ENCODE measurements around the gene FER. TPM values are rescaled to one million over a fixed set of nuclear protein-coding genes. Genes with fewer than 3 reads are reported as not detected.
"Not testable (repeated sequence)": the region's sequence is repeated elsewhere in the genome, so short reads cannot be mapped to it uniquely, and the experiment has no call there.

The FER gene
- total RNA-seq, 1 donor from 2014 or later: 38.2 TPM

DNA sequence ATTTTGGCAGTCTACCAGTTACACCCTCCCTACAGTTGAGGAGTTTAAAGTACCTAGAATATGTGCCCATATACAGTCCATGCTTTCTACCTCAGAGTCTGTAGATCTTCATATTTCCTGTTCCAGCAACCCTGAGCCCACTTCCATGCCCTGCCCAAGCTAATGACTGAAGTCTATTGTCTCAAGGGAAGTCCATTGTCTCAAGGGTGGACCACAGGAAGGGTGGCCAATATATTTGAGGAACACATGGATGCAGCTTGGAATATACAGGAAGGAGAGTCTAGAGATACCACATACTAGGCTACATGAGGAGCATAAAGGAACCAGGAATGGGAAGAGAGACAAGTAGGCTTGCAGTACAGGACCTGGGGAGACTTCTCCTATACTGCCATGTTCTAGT is 274.4 kb downstream of the FER start:
- Mint-ChIP-seq H3K27me3 (ENCODE audit: unreplicated experiment) (no peaks in the 10 kb centered on the region), H3K36me3 (ENCODE audit: unreplicated experiment) (peaks cover 11% of the 10 kb centered on the region), H3K27ac (ENCODE audit: unreplicated experiment) (no peak overlapping the region), H3K4me3 (ENCODE audit: unreplicated experiment) (no peak overlapping the region), H3K4me1 (ENCODE audit: unreplicated experiment) (peaks cover 1% of the 10 kb centered on the region), H3K9me3 (ENCODE audit: unreplicated experiment) (peaks cover 6% of the 10 kb centered on the region)
- TF ChIP-seq CTCF (IDR thresholded peaks at IDR 0.05): no peak
- DNase-seq (ENCODE audit: extremely low spot score, unreplicated experiment): no peak

DNA sequence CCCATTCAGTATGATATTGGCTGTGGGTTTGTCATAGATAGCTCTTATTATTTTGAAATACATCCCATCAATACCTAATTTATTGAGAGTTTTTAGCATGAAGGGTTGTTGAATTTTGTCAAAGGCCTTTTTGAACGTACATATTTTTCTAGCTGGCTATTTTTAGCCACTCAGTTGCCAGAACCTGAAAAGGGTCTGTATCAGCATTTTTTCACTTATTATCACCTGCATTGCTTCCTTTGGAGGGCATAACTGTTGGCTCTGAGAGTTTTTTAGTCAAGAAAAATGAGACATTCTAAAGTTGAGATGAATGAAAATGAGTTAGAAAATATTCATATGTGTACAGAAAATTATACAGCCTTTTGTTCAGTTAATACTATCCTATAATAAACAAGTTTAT is 278.0 kb downstream of the FER start:
- not testable (repeated sequence) for DNase-seq (ENCODE audit: extremely low spot score, unreplicated experiment); H3K27me3 Mint-ChIP-seq (ENCODE audit: unreplicated experiment); H3K27ac Mint-ChIP-seq (ENCODE audit: unreplicated experiment); H3K4me3 Mint-ChIP-seq (ENCODE audit: unreplicated experiment); H3K4me1 Mint-ChIP-seq (ENCODE audit: unreplicated experiment); H3K9me3 Mint-ChIP-seq (ENCODE audit: unreplicated experiment)
- peaks cover 11% of the 10 kb centered on the region for H3K36me3 Mint-ChIP-seq (ENCODE audit: unreplicated experiment)

DNA sequence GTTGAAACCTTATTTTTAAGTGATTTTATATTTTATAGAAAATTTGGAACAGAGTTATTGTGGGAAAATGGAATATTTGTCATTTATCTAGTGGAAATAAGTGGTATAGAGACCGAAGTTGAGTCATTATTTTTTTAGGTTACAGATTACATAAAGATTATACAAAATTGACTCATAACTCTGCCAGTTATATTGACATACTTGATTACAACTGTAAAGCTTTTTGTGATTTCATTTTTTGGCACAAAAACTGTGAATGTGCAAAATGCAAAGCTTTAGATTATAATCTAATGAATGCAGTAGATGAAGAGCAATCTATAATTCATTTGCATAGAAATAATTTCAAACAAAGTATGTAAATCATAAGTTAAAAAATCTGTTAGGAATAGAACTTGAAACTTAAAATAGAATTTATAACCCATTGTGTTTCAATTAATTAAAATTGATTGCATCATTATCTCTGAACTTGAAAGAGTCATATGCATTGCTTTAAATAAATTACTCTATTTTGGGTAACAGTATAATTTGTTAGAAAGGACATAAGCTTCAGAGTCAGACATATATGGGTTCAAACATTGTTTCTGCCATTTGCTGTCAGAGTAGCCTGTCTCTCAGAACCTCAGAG is 280.4 kb downstream of the FER start:
- TF ChIP-seq CTCF (IDR thresholded peaks at IDR 0.05): no peak
- Mint-ChIP-seq H3K9me3 (ENCODE audit: unreplicated experiment) (peaks cover 6% of the 10 kb centered on the region), H3K27ac (ENCODE audit: unreplicated experiment) (no peak overlapping the region), H3K4me1 (ENCODE audit: unreplicated experiment) (peaks cover 7% of the 10 kb centered on the region), H3K27me3 (ENCODE audit: unreplicated experiment) (no peaks in the 10 kb centered on the region), H3K36me3 (ENCODE audit: unreplicated experiment) (peaks cover 9% of the 10 kb centered on the region), H3K4me3 (ENCODE audit: unreplicated experiment) (no peak overlapping the region)
- no peak for DNase-seq (ENCODE audit: extremely low spot score, unreplicated experiment)

- DNase-seq (ENCODE audit: extremely low spot score, unreplicated experiment): no peak
- TF ChIP-seq CTCF (IDR thresholded peaks at IDR 0.05): no peak
- Mint-ChIP-seq H3K27me3 (ENCODE audit: unreplicated experiment) (no peaks in the 10 kb centered on the region), H3K4me1 (ENCODE audit: unreplicated experiment) (peaks cover 7% of the 10 kb centered on the region), H3K4me3 (ENCODE audit: unreplicated experiment) (no peak overlapping the region), H3K9me3 (ENCODE audit: unreplicated experiment) (peaks cover 6% of the 10 kb centered on the region), H3K36me3 (ENCODE audit: unreplicated experiment) (peaks cover 5% of the 10 kb centered on the region), H3K27ac (ENCODE audit: unreplicated experiment) (no peak overlapping the region)
Observed at GRCh38 chr5:109028608-109029299, 281.1 kb downstream of the FER start.

GRCh38 chr5:109029847-109030246 is 282.1 kb downstream of the FER start:
- H3K36me3 Mint-ChIP-seq (ENCODE audit: unreplicated experiment): no peaks in the 10 kb centered on the region
- no peak for DNase-seq (ENCODE audit: extremely low spot score, unreplicated experiment)
- H3K27me3 Mint-ChIP-seq (ENCODE audit: unreplicated experiment): no peaks in the 10 kb centered on the region
- no peak overlapping the region for H3K27ac Mint-ChIP-seq (ENCODE audit: unreplicated experiment)
- no peak for TF ChIP-seq CTCF (IDR thresholded peaks at IDR 0.05)
- H3K4me1 Mint-ChIP-seq (ENCODE audit: unreplicated experiment): peaks cover 9% of the 10 kb centered on the region
- H3K4me3 Mint-ChIP-seq (ENCODE audit: unreplicated experiment): no peak overlapping the region
- H3K9me3 Mint-ChIP-seq (ENCODE audit: unreplicated experiment): no peaks in the 10 kb centered on the region

Data from osteocyte (in vitro differentiated cells).